WTC11 (cell line): Measurements from ENCODE around the gene RBM38.

Experiments used
- ARID4B ChIP-seq: sonication (generic); formaldehyde crosslinking; IDR thresholded peaks from 2 replicates; pipeline ENCODE4 v1.8.0; 2023; ENCODE audit warnings: missing genetic modification reagents, mild to moderate bottlenecking, borderline replicate concordance
- ETV6 ChIP-seq: sonication (generic); formaldehyde crosslinking; IDR thresholded peaks from 2 replicates; pipeline ENCODE4 v1.8.1; 2022; ENCODE audit warnings: mild to moderate bottlenecking, missing genetic modification reagents
- MLX ChIP-seq: sonication (generic); formaldehyde crosslinking; IDR thresholded peaks from 2 replicates; pipeline ENCODE4 v1.8.1; 2023; ENCODE audit warnings: mild to moderate bottlenecking, missing genetic modification reagents, moderate library complexity
- RELA ChIP-seq: sonication (generic); formaldehyde crosslinking; IDR thresholded peaks from 2 replicates; pipeline ENCODE4 v1.8.1; 2022; ENCODE audit warnings: missing genetic modification reagents, mild to moderate bottlenecking, borderline replicate concordance

GRCh38 chr20:57409316-57409671 is 18.1 kb downstream of the RBM38 start:
- no peak for TF ChIP-seq MLX (CRISPR knock-in tag)
- no peak for TF ChIP-seq ARID4B (CRISPR knock-in tag)
- TF ChIP-seq RELA = no peak
- TF ChIP-seq ETV6 (CRISPR knock-in tag) = no peak
